ENCODE results near the gene ANKFN1.

The ANKFN1 gene

DNA sequence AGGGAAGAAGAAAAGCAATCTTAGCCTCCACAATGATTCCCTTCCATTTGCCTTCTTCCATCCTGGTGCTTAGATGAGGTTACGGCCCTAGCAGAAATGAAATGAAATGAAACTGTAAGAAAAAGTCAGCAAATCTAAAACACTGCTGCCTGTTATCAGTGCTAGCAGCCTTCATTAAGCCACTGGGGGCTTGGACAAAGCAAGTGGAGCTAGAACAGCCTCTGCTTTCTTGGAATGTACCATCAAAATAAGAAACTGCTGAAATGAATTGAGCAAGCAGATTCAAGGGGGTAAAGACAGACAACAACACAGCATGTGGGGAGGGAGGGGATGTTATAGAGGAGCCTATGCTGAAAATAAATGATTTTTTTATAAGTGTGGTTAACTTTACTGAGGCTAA lies 5.1 kb downstream of the ANKFN1 start:
- Histone ChIP-seq H4K20me1 (ENCODE audit: low read depth, low read length) (no peaks in the 10 kb centered on the region), H3K4me3 (ENCODE audit: insufficient read depth, low read length, poor library complexity, severe bottlenecking) (no peak overlapping the region), H3K36me3 (ENCODE audit: low read length) (no peaks in the 10 kb centered on the region), H3K27ac (ENCODE audit: low read depth, low read length) (no peak overlapping the region), H3K9me3 (ENCODE audit: insufficient read depth, low read length) (no peaks in the 10 kb centered on the region), H3K9ac (ENCODE audit: low read length) (no peak overlapping the region), H3K27me3 (ENCODE audit: low read length) (peaks cover 2% of the 10 kb centered on the region; the same call in 1 of the 2 replicates), H3K79me2 (ENCODE audit: insufficient read depth, low read length) (no peaks in the 10 kb centered on the region), H2AFZ (ENCODE audit: low read depth, low read length, severe bottlenecking) (no peak overlapping the region), H3F3A (ENCODE audit: insufficient read depth) (no peaks in the 10 kb centered on the region), H3K4me2 (ENCODE audit: low read depth, low read length, poor library complexity, severe bottlenecking) (no peak overlapping the region), H3K9me2 (replicated peaks; ENCODE audit: insufficient read depth, low read length) (no peaks in the 10 kb centered on the region)
- TF ChIP-seq CTCF (IDR thresholded peaks at IDR 0.05; ENCODE audit: insufficient read depth, low read length, poor library complexity, severe bottlenecking) (no peak), EZH2phosphoT487 (conservative IDR thresholded peaks at IDR 0.05; ENCODE audit: low read length) (no peak)

- no peaks in the 10 kb centered on the region for H3K9me2 ChIP-seq (replicated peaks; ENCODE audit: insufficient read depth, low read length)
- H3K36me3 ChIP-seq (ENCODE audit: low read length): no peaks in the 10 kb centered on the region
- no peaks in the 10 kb centered on the region for H3K9me3 ChIP-seq (ENCODE audit: insufficient read depth, low read length)
- H3K79me2 ChIP-seq (ENCODE audit: insufficient read depth, low read length): no peaks in the 10 kb centered on the region
- no peak overlapping the region for H3K9ac ChIP-seq (ENCODE audit: low read length)
- H3K27me3 ChIP-seq (ENCODE audit: low read length): peaks cover 2% of the 10 kb centered on the region; the same call in 1 of the 2 replicates
- H4K20me1 ChIP-seq (ENCODE audit: low read depth, low read length): no peaks in the 10 kb centered on the region
- no peak overlapping the region for H3K27ac ChIP-seq (ENCODE audit: low read depth, low read length)
- H3K4me2 ChIP-seq (ENCODE audit: low read depth, low read length, poor library complexity, severe bottlenecking): no peak overlapping the region
- H2AFZ ChIP-seq (ENCODE audit: low read depth, low read length, severe bottlenecking): no peak overlapping the region
- H3F3A ChIP-seq (ENCODE audit: insufficient read depth): no peaks in the 10 kb centered on the region
- H3K4me3 ChIP-seq (ENCODE audit: insufficient read depth, low read length, poor library complexity, severe bottlenecking): no peak overlapping the region
- TF ChIP-seq EZH2phosphoT487 (conservative IDR thresholded peaks at IDR 0.05; ENCODE audit: low read length) (no peak), CTCF (IDR thresholded peaks at IDR 0.05; ENCODE audit: insufficient read depth, low read length, poor library complexity, severe bottlenecking) (no peak)
Observed at GRCh38 chr17:56158915-56159825, 5.9 kb downstream of the ANKFN1 start.

DNA sequence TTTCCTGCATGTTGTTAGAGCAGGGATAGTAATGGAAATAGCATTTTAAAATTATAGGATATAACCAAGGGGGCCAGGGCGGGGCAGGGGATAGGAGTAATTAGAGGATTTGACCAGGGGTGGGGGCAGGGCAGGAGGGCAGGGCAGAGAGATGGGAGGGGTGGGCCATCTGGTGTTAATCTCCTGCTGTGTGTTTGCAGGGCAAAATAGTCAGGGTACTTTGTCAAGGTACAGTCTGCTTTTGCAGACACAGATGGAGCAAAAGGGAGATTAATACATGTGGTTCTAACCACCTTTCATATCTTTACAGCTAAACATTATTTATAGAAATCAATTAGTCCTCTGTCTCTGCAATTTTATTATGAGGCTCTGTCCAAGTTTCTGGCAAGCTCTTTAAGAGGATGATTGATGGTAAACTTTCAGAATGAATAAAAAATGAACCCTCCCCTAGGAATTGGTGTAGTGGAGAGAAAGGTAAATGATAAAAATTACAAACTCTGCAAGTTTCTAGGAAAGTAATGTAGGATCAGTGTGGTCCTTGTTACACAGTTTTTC lies 6.6 kb downstream of the ANKFN1 start:
- H3K4me3 ChIP-seq (ENCODE audit: insufficient read depth, low read length, poor library complexity, severe bottlenecking): no peak overlapping the region
- H3K4me2 ChIP-seq (ENCODE audit: low read depth, low read length, poor library complexity, severe bottlenecking): no peak overlapping the region
- no peaks in the 10 kb centered on the region for H3F3A ChIP-seq (ENCODE audit: insufficient read depth)
- TF ChIP-seq CTCF (IDR thresholded peaks at IDR 0.05; ENCODE audit: insufficient read depth, low read length, poor library complexity, severe bottlenecking) (no peak), EZH2phosphoT487 (conservative IDR thresholded peaks at IDR 0.05; ENCODE audit: low read length) (no peak)
- H3K9me3 ChIP-seq (ENCODE audit: insufficient read depth, low read length): no peaks in the 10 kb centered on the region
- H2AFZ ChIP-seq (ENCODE audit: low read depth, low read length, severe bottlenecking): no peak overlapping the region
- no peak overlapping the region for H3K27ac ChIP-seq (ENCODE audit: low read depth, low read length)
- H3K9ac ChIP-seq (ENCODE audit: low read length): no peak overlapping the region
- H3K9me2 ChIP-seq (replicated peaks; ENCODE audit: insufficient read depth, low read length): no peaks in the 10 kb centered on the region
- no peaks in the 10 kb centered on the region for H3K79me2 ChIP-seq (ENCODE audit: insufficient read depth, low read length)
- H3K36me3 ChIP-seq (ENCODE audit: low read length): no peaks in the 10 kb centered on the region
- peaks cover 2% of the 10 kb centered on the region; the same call in 1 of the 2 replicates for H3K27me3 ChIP-seq (ENCODE audit: low read length)
- no peaks in the 10 kb centered on the region for H4K20me1 ChIP-seq (ENCODE audit: low read depth, low read length)

Data from SU-DHL-6 (cell line).